Thyroid gland (tissue), 4 donors: ENCODE measurements around the gene USP34. TPM values are rescaled to one million over a fixed set of nuclear protein-coding genes. Genes with fewer than 3 reads are reported as not detected.

ENCODE experiments used
- DNase-seq, 2 donors: peaks; one replicate each; pipeline ENCODE4 v3.0.0-alpha.2; 2019
- H3K27ac ChIP-seq, 3 donors: fragments of 200-600 bp; sonication (generic); 1 replicate in 2 of 3; 2 replicates in 1 of 3; pipeline ENCODE4 v1.5.1; 2016 to 2019; ENCODE audit warnings: mild to moderate bottlenecking in 1 of 3, moderate library complexity in 1 of 3
- H3K27me3 ChIP-seq: fragments of 200-600 bp; sonication (generic); one replicate; pipeline ENCODE4 v1.5.1; 2019
- H3K36me3 ChIP-seq, 2 donors: fragments of 200-600 bp; sonication (generic); one replicate each; pipeline ENCODE4 v1.5.1; 2016 to 2019
- H3K4me1 ChIP-seq, 2 donors: fragments of 200-600 bp; sonication (generic); one replicate each; pipeline ENCODE4 v1.5.1; 2017 to 2019
- H3K4me3 ChIP-seq, 3 donors: fragments of 200-600 bp; sonication (generic); replicated peaks in 1 of 3; 1 replicate in 2 of 3; 2 replicates in 1 of 3; pipeline ENCODE4 v1.5.1; 2016; ENCODE audit warnings: mild to moderate bottlenecking in 1 of 3
- H3K9me3 ChIP-seq: fragments of 200-600 bp; sonication (generic); one replicate; pipeline ENCODE4 v1.5.1; 2017
- POLR2A ChIP-seq, 2 donors: fragments of 450-650 bp; IDR thresholded peaks; one replicate each; pipeline ENCODE4 v1.6.1; 2017; ENCODE audit warnings: antibody characterized with exemption in 2 of 2, mild to moderate bottlenecking in 2 of 2, moderate library complexity in 1 of 2
- WGBS, 2 donors: methylation state at CpG; one replicate each; pipeline ENCODE4 v1.1.5; 2017; 5-methylcytosine and 5-hydroxymethylcytosine counted together
- intact Hi-C: fragments of 100-400 bp; cut with DNase I; formaldehyde crosslinking; loops from one replicate; pipeline ENCODE4 v1.15.1; 2023
- total RNA-seq, 4 donors: library from RNA; depleted of rRNA; stranded (reverse); fragments of >200 nt; gene quantifications; one replicate each; pipeline ENCODE4 v1.2.3, GENCODE V29; 2016
- TF ChIP-seq, protein P1 (sequence below), 6 experiments: fragments of 200-600 bp in 3 of 6; fragments of 450-650 bp in 3 of 6; sonication (generic) in 3 of 6; IDR thresholded peaks; one replicate each; pipeline ENCODE4 v1.5.1; 2016 to 2019; ENCODE audit warnings: antibody characterized with exemption in 6 of 6, mild to moderate bottlenecking in 2 of 6, inconsistent platforms in 1 of 6, moderate library complexity in 1 of 6

The USP34 gene
- total RNA-seq, 4 donors from 2014 or later, result 171 to 271 (median 231) TPM

DNA sequence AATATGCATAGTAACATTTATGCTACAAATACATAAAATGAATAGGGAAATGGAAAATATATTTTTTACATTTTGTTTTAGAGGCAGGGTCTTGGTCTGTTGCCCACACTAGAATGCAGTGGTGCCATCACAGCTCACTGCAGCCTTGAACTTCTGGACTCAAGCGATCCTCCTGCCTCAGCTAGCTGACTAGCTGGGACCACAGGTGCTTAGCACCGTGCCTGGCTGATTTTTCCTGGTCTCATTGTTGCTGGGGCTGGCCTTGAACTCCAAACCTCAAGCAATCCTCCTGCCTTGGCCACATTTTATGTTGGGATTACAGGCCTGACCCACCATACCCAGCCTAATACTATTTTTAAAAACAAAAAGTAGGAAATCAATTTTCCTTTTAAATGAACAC lies 34.1 kb upstream of the USP34 start:
- H3K9me3 ChIP-seq, result no peaks in the 10 kb centered on the region
- intact Hi-C loops, result no loop called here
- WGBS, 2 donors, result 83 to 93% methylated on average over 2 of the region's 2 CpGs
- H3K36me3 ChIP-seq, result no peaks in the 10 kb centered on the region
- H3K27ac ChIP-seq, result no peak overlapping the region
- H3K27me3 ChIP-seq, result no peaks in the 10 kb centered on the region
- DNase-seq, result no peak
- TF ChIP-seq, protein P1, sequence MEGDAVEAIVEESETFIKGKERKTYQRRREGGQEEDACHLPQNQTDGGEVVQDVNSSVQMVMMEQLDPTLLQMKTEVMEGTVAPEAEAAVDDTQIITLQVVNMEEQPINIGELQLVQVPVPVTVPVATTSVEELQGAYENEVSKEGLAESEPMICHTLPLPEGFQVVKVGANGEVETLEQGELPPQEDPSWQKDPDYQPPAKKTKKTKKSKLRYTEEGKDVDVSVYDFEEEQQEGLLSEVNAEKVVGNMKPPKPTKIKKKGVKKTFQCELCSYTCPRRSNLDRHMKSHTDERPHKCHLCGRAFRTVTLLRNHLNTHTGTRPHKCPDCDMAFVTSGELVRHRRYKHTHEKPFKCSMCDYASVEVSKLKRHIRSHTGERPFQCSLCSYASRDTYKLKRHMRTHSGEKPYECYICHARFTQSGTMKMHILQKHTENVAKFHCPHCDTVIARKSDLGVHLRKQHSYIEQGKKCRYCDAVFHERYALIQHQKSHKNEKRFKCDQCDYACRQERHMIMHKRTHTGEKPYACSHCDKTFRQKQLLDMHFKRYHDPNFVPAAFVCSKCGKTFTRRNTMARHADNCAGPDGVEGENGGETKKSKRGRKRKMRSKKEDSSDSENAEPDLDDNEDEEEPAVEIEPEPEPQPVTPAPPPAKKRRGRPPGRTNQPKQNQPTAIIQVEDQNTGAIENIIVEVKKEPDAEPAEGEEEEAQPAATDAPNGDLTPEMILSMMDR (IDR thresholded peaks at IDR 0.05), result no peak
- TF ChIP-seq POLR2A (IDR thresholded peaks at IDR 0.05), result no peak
- H3K4me1 ChIP-seq, result no peaks in the 10 kb centered on the region
- no peak overlapping the region for H3K4me3 ChIP-seq

DNA sequence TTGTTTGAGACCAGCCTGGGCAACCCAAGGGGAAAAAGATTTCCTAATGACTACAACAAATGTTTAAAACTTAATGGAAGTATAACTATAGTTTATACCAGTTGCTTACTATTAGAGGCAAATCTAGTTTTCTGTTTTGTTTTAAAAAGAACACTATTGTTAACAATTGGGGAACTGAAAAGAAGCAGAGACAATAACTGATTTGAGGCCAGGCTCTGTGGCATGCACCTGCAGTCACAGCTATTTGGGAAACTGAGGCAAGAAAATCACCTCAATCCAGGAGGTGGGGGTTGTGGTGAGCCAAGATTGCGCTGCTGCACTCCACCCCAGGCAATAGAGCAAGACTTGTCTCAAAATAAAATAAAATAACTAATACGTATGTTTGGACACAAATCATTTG lies 28.2 kb upstream of the USP34 start:
- TF ChIP-seq, protein P1 (IDR thresholded peaks at IDR 0.05), result no peak
- TF ChIP-seq POLR2A (IDR thresholded peaks at IDR 0.05), result no peak
- no peaks in the 10 kb centered on the region for H3K4me1 ChIP-seq
- H3K27me3 ChIP-seq, result no peaks in the 10 kb centered on the region
- 97 to 98% methylated on average over 2 of the region's 2 CpGs for WGBS, 2 donors
- no peak overlapping the region for H3K4me3 ChIP-seq
- DNase-seq, result no peak
- intact Hi-C loops, result no loop called here
- H3K9me3 ChIP-seq, result no peaks in the 10 kb centered on the region
- H3K36me3 ChIP-seq, result peaks cover 23 to 32% of the 10 kb centered on the region in 2 donors
- no peak overlapping the region for H3K27ac ChIP-seq

DNA sequence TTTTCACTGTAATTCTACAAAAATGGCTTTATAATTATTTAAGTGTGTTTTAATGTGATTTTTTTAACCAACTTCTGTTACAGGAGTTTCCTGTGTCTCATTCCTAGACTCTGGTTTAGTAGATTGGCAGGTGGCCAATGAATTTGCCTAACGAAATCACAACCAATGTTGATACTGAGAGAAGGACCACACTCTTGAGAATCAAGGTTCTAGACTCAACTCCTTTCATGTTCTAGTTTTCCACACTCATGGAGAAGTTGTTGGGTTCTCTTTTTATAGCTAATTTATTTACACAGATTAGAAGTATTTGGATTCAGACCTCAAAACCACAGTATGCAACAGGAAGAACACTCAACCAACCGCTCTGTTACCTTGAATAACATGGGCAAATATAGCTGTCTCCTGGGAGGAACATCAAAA lies 22.6 kb upstream of the USP34 start:
- no peak for TF ChIP-seq POLR2A (IDR thresholded peaks at IDR 0.05)
- TF ChIP-seq, protein P1 (IDR thresholded peaks at IDR 0.05), result no peak
- DNase-seq, result no peak
- Histone ChIP-seq H3K4me1 (no peaks in the 10 kb centered on the region), H3K27ac (no peak overlapping the region), H3K9me3 (no peaks in the 10 kb centered on the region), H3K36me3 (peaks cover 53 to 66% of the 10 kb centered on the region in 2 donors), H3K27me3 (no peaks in the 10 kb centered on the region), H3K4me3 (no peak overlapping the region)
- intact Hi-C loops, result no loop called here
- WGBS, 2 donors, result 70 to 73% methylated on average over 2 of the region's 2 CpGs

DNA sequence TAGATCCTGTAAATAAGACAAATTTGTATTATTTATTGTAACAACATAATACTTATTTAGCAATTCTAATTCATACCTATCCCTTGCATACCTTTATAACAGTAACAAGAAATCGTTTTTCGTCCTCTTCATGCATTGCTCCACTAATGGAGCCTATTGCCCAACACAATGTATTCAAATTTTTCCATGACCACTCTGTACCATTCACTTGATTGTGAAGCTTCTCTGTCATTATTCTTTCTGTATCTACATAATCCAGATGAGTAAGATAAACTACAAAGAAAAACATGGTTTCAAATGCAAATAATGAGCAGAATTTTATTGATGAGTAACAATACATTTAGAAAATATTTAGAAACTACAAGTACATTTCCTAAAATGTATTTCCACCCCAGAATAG lies 21.6 kb upstream of the USP34 start:
- H3K4me1 ChIP-seq, result no peaks in the 10 kb centered on the region
- intact Hi-C loops, result no loop called here
- no peaks in the 10 kb centered on the region for H3K27me3 ChIP-seq
- H3K27ac ChIP-seq, result no peak overlapping the region
- DNase-seq, result no peak
- peaks cover 59 to 61% of the 10 kb centered on the region in 2 donors for H3K36me3 ChIP-seq
- no peak overlapping the region for H3K4me3 ChIP-seq
- WGBS, 2 donors, result 93 to 94% methylated on average over 2 of the region's 2 CpGs
- H3K9me3 ChIP-seq, result no peaks in the 10 kb centered on the region
- TF ChIP-seq, protein P1 (IDR thresholded peaks at IDR 0.05), result no peak
- TF ChIP-seq POLR2A (IDR thresholded peaks at IDR 0.05), result no peak

DNA sequence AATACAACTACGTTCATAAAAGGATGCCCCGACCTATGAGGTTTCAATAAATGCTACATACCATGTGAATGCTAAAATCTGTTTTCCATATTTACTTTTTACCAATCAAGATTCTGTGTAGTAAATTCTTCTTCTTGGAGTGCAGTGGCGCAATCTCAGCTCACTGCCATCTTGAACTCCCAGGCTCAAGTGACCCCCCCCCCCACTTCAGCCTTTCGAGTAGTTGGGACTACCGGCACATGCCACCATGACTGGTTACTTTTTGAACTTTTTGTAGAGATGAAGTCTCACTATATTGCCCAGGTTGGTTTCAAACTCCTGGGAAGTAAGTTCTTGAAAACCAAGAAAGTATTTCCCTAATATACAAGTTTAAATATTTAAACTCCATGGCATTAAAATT lies 14.4 kb upstream of the USP34 start:
- no peak overlapping the region for H3K4me3 ChIP-seq
- H3K4me1 ChIP-seq, result no peaks in the 10 kb centered on the region
- no peak overlapping the region for H3K27ac ChIP-seq
- TF ChIP-seq, protein P1 (IDR thresholded peaks at IDR 0.05), result no peak
- no peak for TF ChIP-seq POLR2A (IDR thresholded peaks at IDR 0.05)
- no peak for DNase-seq
- H3K36me3 ChIP-seq, result peaks cover 29 to 59% of the 10 kb centered on the region in 2 donors
- intact Hi-C loops, result no loop called here
- no peaks in the 10 kb centered on the region for H3K27me3 ChIP-seq
- whole genome bisulfite sequencing, 2 donors, result 91 to 95% methylated on average over 5 of the region's 5 CpGs
- no peaks in the 10 kb centered on the region for H3K9me3 ChIP-seq
